Suprapubic skin (tissue), 4 donors: ENCODE data around the gene GFOD1. TPM values are rescaled to one million over a fixed set of nuclear protein-coding genes. Genes with fewer than 3 reads are reported as not detected.

Experiments
- DNase-seq, 2 donors: peaks; one replicate each; pipeline ENCODE4 v3.0.0-alpha.2; 2019; ENCODE audit warnings: low spot score in 2 of 2
- H3K27ac ChIP-seq: fragments of 200-600 bp; sonication (generic); one replicate; pipeline ENCODE4 v1.5.1; 2019
- H3K27me3 ChIP-seq: fragments of 200-600 bp; sonication (generic); one replicate; pipeline ENCODE4 v1.5.1; 2019
- H3K36me3 ChIP-seq: fragments of 200-600 bp; sonication (generic); one replicate; pipeline ENCODE4 v1.5.1; 2019
- H3K4me1 ChIP-seq: fragments of 200-600 bp; sonication (generic); one replicate; pipeline ENCODE4 v1.5.1; 2019
- H3K4me3 ChIP-seq: fragments of 200-600 bp; sonication (generic); one replicate; pipeline ENCODE4 v1.5.1; 2019; ENCODE audit warnings: mild to moderate bottlenecking
- H3K9me3 ChIP-seq: fragments of 200-600 bp; sonication (generic); one replicate; pipeline ENCODE4 v1.5.1; 2019
- EP300 ChIP-seq: sonication (generic); formaldehyde crosslinking; IDR thresholded peaks from one replicate; pipeline ENCODE4 v1.6.1; 2017; ENCODE audit warnings: antibody characterized with exemption
- POLR2A ChIP-seq, 2 donors: fragments of 450-650 bp; IDR thresholded peaks; one replicate each; pipeline ENCODE4 v1.6.1; 2017; ENCODE audit warnings: antibody characterized with exemption in 2 of 2, mild to moderate bottlenecking in 2 of 2, moderate library complexity in 2 of 2
- POLR2AphosphoS5 ChIP-seq, 3 donors: sonication (generic); formaldehyde crosslinking; IDR thresholded peaks; one replicate each; pipeline ENCODE4 v1.6.1; 2017; ENCODE audit warnings: antibody characterized with exemption in 3 of 3
- WGBS: methylation state at CpG from one replicate; pipeline ENCODE4 v1.1.5; 2018; 5-methylcytosine and 5-hydroxymethylcytosine counted together
- total RNA-seq, 4 donors: library from RNA; depleted of rRNA; stranded (reverse); fragments of >200 nt; gene quantifications; one replicate each; pipeline ENCODE4 v1.1.0, GENCODE V29; 2016
- TF ChIP-seq, protein P1 (sequence below), 2 donors: fragments of 200-600 bp in 1 of 2; fragments of 450-650 bp in 1 of 2; sonication (generic) in 1 of 2; IDR thresholded peaks; one replicate each; pipeline ENCODE4 v1.5.1; 2016 to 2019; ENCODE audit warnings: antibody characterized with exemption in 2 of 2, mild to moderate bottlenecking in 1 of 2, moderate library complexity in 1 of 2

Gene GFOD1
- total RNA-seq, 4 donors from 2014 or later = 7.5 to 15.2 (median 13.7) TPM

DNA sequence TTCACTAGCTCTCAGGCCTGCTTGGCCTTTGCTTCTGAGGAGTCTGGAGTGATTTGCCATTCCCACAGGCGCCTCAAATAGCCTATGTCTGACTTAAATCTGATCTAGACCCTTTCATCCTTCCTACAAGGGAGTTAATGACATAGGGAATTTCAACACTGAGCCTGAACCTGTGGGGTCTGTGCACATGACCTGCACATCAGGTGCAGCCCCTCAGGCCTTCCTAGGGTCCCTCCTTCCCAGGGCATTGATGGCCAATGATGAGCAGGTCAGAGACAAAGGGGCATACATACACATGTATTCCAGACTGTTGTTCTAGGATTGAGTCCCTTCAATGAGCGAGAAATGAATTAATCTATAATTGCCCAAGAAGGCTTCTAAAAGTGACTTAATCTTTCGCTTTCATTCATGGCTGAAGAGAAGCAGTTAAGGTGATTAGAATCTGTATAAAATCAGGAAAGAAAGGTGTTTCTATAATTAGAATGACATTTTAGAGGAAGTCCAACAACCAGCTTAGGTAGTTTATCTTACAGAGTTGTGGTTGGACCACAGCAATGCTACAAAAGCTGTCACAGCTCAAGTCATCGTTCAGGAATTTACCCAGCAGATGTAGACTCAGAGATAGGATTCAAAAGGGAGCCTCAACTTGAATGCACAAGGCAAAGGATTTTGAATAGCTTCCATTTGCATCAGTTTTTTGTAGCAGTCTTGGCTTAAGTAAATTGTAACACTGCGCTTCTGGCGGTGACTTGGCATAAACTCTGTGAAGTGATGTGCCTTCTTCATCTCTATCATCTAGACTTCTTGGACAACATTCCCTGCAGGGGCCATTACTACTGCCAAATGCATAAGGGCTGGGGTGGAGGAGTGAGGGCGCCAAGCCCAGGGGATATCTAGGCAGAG, 132.1 kb downstream of the GFOD1 start:
- no peak for DNase-seq
- Histone ChIP-seq H3K4me1 (peaks cover 29% of the 10 kb centered on the region), H3K9me3 (no peaks in the 10 kb centered on the region), H3K27ac (no peak overlapping the region), H3K27me3 (no peaks in the 10 kb centered on the region), H3K36me3 (no peaks in the 10 kb centered on the region), H3K4me3 (no peak overlapping the region)
- WGBS = 51% methylated on average over 7 of the region's 7 CpGs
- TF ChIP-seq POLR2AphosphoS5 (IDR thresholded peaks at IDR 0.05) = no peak
- TF ChIP-seq POLR2A (IDR thresholded peaks at IDR 0.05) = no peak
- TF ChIP-seq, protein P1, sequence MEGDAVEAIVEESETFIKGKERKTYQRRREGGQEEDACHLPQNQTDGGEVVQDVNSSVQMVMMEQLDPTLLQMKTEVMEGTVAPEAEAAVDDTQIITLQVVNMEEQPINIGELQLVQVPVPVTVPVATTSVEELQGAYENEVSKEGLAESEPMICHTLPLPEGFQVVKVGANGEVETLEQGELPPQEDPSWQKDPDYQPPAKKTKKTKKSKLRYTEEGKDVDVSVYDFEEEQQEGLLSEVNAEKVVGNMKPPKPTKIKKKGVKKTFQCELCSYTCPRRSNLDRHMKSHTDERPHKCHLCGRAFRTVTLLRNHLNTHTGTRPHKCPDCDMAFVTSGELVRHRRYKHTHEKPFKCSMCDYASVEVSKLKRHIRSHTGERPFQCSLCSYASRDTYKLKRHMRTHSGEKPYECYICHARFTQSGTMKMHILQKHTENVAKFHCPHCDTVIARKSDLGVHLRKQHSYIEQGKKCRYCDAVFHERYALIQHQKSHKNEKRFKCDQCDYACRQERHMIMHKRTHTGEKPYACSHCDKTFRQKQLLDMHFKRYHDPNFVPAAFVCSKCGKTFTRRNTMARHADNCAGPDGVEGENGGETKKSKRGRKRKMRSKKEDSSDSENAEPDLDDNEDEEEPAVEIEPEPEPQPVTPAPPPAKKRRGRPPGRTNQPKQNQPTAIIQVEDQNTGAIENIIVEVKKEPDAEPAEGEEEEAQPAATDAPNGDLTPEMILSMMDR (IDR thresholded peaks at IDR 0.05) = no peak
- no peak for TF ChIP-seq EP300

DNA sequence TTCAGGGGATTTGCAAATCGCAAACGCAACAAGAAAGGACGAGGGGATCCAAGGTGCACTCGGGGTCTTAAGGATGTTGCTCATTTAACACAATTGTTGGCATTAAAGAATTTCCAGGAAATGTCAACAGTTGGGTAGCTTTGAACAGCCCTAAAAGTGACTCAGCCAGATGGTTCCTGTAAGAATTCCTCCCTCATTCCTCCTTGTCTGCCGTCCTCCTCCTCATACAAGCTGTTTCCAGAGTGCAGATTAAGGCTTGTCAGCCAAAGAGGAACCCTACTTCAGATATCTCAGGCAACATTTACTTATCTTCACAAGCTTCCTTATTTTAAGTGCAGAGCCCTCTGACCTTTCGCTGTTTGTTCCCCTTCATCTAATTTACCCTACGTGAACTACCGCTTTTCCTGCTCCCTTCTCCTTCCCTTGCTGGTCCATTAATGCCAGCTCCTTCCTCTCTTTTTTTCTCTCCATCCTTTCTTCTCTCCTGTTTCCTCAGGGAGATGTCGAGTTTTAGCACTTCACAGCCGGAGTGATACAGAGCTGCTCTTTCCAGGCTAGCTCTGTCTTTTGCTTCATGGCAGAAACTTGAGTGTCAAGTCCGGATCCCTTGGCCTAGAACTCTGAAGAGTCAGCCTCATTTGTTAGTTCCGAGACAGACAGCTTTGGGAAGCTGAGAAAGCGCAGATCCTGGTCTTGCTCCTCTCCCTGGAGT, 132.9 kb downstream of the GFOD1 start:
- TF ChIP-seq POLR2AphosphoS5 (IDR thresholded peaks at IDR 0.05) (no peak), EP300 (no peak), POLR2A (IDR thresholded peaks at IDR 0.05) (no peak)
- TF ChIP-seq, protein P1 (IDR thresholded peaks at IDR 0.05) = no peak
- H3K9me3 ChIP-seq = no peaks in the 10 kb centered on the region
- DNase-seq = no peak
- peaks cover 33% of the 10 kb centered on the region for H3K4me1 ChIP-seq
- H3K4me3 ChIP-seq = no peak overlapping the region
- H3K27ac ChIP-seq = no peak overlapping the region
- no peaks in the 10 kb centered on the region for H3K36me3 ChIP-seq
- H3K27me3 ChIP-seq = no peaks in the 10 kb centered on the region
- WGBS = 70% methylated on average over 13 of the region's 13 CpGs

DNA sequence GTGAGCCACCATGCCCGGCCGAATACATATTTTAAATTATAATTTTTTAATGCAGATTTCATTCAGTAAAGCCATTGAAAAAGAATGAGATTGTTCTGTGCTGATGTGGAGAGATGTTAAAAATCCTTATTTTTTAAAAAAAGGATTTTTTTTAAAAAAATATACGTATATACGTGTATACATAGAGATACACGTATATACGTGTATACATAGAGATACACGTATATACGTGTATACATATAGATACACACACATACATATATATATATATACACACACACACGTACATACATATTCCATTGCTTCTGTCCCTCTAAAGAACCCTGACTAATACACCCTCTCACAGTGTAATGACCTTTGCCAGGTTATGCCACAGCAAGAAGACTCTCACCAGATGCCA, 135.2 kb downstream of the GFOD1 start:
- Histone ChIP-seq H3K36me3 (no peaks in the 10 kb centered on the region), H3K4me1 (peaks cover 35% of the 10 kb centered on the region), H3K27ac (no peak overlapping the region), H3K9me3 (no peaks in the 10 kb centered on the region), H3K4me3 (no peak overlapping the region), H3K27me3 (no peaks in the 10 kb centered on the region)
- no peak for DNase-seq
- no peak for TF ChIP-seq EP300
- TF ChIP-seq POLR2A (IDR thresholded peaks at IDR 0.05) = no peak
- TF ChIP-seq, protein P1 (IDR thresholded peaks at IDR 0.05) = no peak
- no peak for TF ChIP-seq POLR2AphosphoS5 (IDR thresholded peaks at IDR 0.05)
- 95% methylated on average over 9 of the region's 9 CpGs for WGBS

DNA sequence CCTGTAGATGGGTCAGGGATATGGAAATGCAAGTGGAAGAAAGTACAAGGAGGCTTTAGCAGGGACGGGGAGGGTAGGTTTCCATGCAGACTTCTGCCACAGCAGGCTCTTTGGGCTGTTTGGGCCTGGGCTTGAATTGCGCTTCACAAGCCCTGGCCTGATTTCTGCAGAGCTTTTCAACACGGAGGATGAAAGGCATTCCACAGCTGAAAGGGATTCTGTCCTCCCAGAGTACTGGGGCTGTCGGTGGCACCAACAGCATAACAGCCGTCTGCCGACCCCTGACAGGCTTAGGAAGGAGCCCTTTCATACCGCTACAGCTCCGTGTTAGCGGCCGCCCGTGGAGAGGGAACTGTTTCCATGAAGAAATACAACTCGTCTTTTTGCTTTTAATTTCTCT, 136.1 kb downstream of the GFOD1 start:
- Histone ChIP-seq H3K27me3 (no peaks in the 10 kb centered on the region), H3K9me3 (no peaks in the 10 kb centered on the region), H3K36me3 (no peaks in the 10 kb centered on the region), H3K4me1 (peaks cover 33% of the 10 kb centered on the region), H3K27ac (no peak overlapping the region), H3K4me3 (no peak overlapping the region)
- no peak for DNase-seq
- WGBS = 52% methylated on average over 12 of the region's 12 CpGs
- TF ChIP-seq, protein P1 (IDR thresholded peaks at IDR 0.05) = no peak
- TF ChIP-seq EP300 (no peak), POLR2A (IDR thresholded peaks at IDR 0.05) (no peak), POLR2AphosphoS5 (IDR thresholded peaks at IDR 0.05) (no peak)
